Measurements from ENCODE around the gene PCDH1.

DNA sequence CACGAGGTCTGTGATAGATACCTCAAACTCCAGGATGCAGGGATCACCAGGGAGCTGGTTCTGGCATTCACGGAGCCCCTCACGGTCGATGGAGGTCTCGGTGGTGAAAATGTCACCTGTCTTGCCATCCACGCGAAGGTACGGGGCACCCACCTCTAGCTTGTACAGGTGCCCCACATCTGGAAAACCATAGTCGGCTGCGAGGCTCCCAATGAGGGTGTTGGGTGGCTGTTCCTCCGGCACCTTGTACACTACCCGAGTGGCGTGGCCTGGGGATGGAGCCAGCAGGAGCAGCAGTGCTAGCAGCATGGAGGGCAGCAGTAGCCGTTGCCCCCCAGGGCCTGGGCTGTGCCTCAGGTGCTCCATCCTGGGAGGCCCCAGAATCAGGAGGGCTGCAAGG is 9.2 kb downstream of the PCDH1 start:
- TF ChIP-seq POLR2A (IDR thresholded peaks at IDR 0.05; ENCODE audit: extremely low read depth, insufficient read length) (no peak), CTCF (IDR thresholded peaks at IDR 0.05; ENCODE audit: low read depth, low read length) (no peak)
